Peyer's patch (tissue), 4 donors: ENCODE results near the gene SKAP2. TPM values are rescaled to one million over a fixed set of nuclear protein-coding genes. Genes with fewer than 3 reads are reported as not detected.
"Not testable (repeated sequence)": the region's sequence is repeated elsewhere in the genome, so short reads cannot be mapped to it uniquely, and the experiment has no call there.

Experiments
- DNase-seq, 3 donors: peaks; one replicate each; pipeline ENCODE4 v3.0.0-alpha.2; 2017 to 2019
- H3K27ac ChIP-seq, 4 donors: fragments of 200-600 bp; sonication (generic); one replicate each; pipeline ENCODE4 v1.5.1; 2016 to 2019
- H3K27me3 ChIP-seq, 2 donors: fragments of 200-600 bp; sonication (generic); one replicate each; pipeline ENCODE4 v1.5.1; 2019
- H3K36me3 ChIP-seq, 3 donors: fragments of 200-600 bp; sonication (generic); one replicate each; pipeline ENCODE4 v1.5.1; 2016 to 2019
- H3K4me1 ChIP-seq, 4 donors: fragments of 200-600 bp; sonication (generic); one replicate each; pipeline ENCODE4 v1.5.1; 2016 to 2019
- H3K4me3 ChIP-seq, 4 donors: fragments of 200-600 bp; sonication (generic); 1 replicate in 3 of 4; 2 replicates in 1 of 4; pipeline ENCODE4 v1.5.1; 2016 to 2019; ENCODE audit warnings: mild to moderate bottlenecking in 1 of 4
- H3K9me3 ChIP-seq, 4 donors: fragments of 200-600 bp; sonication (generic); one replicate each; pipeline ENCODE4 v1.5.1; 2016 to 2019; ENCODE audit warnings: mild to moderate bottlenecking in 1 of 4
- CTCF ChIP-seq, 6 experiments: fragments of 450-650 bp in 4 of 6; fragments of 200-600 bp in 2 of 6; sonication (generic) in 1 of 6; IDR thresholded peaks; one replicate each; pipeline ENCODE4 v1.5.1; 2017 to 2019; ENCODE audit warnings: antibody characterized with exemption in 6 of 6, mild to moderate bottlenecking in 3 of 6, moderate library complexity in 1 of 6
- POLR2A ChIP-seq, 2 donors: fragments of 450-650 bp; IDR thresholded peaks; one replicate each; pipeline ENCODE4 v1.5.1; 2017; ENCODE audit warnings: antibody characterized with exemption in 2 of 2, mild to moderate bottlenecking in 2 of 2, moderate library complexity in 2 of 2
- total RNA-seq, 4 donors: library from RNA; depleted of rRNA; stranded (reverse); fragments of >200 nt; gene quantifications; one replicate each; pipeline ENCODE4 v1.1.0, GENCODE V29; 2016

The SKAP2 gene
- total RNA-seq, 4 donors from 2014 or later, result 32.2 to 101 (median 37.9) TPM

- TF ChIP-seq POLR2A (IDR thresholded peaks at IDR 0.05) (no peak), CTCF (IDR thresholded peaks at IDR 0.05) (peak in 5 of 6 experiments; percentile 39 to 73 (median 67))
Observed at GRCh38 chr7:26853788-26854393, 10.5 kb downstream of the SKAP2 start.

DNA sequence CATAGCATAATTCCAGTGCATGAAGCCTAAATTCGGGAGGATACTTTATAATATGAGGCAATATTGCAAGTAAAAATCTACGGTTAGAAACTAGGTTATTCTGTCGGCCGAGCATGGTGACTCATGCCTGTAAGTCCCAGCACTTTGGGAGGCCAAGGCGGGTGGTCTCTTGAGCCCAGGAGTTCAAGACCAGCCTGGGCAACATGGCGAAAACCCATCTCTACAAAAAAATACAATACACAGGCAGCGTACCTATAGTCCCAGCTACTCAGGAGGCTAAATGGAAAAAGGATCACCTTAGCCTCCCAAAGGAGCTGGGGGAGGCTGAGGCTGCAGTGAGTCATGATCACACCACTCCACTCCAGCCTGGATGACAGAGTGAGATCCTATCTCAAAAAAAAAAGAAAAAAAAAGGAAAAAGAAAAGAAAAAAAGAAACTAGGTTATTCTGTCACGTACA lies 14.2 kb downstream of the SKAP2 start:
- H3K9me3 ChIP-seq, result no peaks in the 10 kb centered on the region
- no peak overlapping the region for H3K27ac ChIP-seq
- TF ChIP-seq CTCF (IDR thresholded peaks at IDR 0.05) (no peak), POLR2A (IDR thresholded peaks at IDR 0.05) (no peak)
- H3K36me3 ChIP-seq, result peaks cover 0 to 3% (median 0%) of the 10 kb centered on the region in 3 donors
- no peak overlapping the region for H3K4me3 ChIP-seq
- no peak for DNase-seq
- peaks cover 0 to 3% (median 0%) of the 10 kb centered on the region in 4 donors for H3K4me1 ChIP-seq
- no peaks in the 10 kb centered on the region for H3K27me3 ChIP-seq

More at GRCh38 chr7:26853788-26854393, 10.5 kb downstream of the SKAP2 start:
- no peak for DNase-seq
- Histone ChIP-seq H3K9me3 (no peaks in the 10 kb centered on the region), H3K36me3 (no peaks in the 10 kb centered on the region), H3K27me3 (no peaks in the 10 kb centered on the region), H3K27ac (no peak overlapping the region), H3K4me1 (peaks cover 0 to 12% (median 3%) of the 10 kb centered on the region in 4 donors), H3K4me3 (no peak overlapping the region)

DNA sequence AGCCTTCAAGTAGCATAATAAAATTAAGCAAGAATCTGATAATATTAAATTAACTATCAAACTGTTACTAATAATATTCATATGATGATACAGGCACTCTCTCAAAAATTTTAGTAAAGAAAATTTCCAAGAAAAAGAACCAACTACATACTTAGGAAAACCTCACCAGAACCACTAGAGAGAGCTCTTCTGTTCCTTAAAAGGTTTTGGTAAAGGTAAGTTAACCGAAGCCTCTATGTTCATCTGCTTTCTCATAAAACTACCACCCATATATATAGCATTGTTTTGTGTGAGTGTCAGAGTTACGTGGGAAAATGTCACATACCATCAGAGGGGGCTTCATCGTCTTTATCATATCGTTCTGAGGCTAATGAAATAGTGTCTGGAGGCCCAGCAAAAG lies 20.7 kb downstream of the SKAP2 start:
- Histone ChIP-seq H3K27me3 (no peaks in the 10 kb centered on the region), H3K4me3 (no peak overlapping the region), H3K4me1 (no peaks in the 10 kb centered on the region), H3K27ac (no peak overlapping the region), H3K9me3 (no peaks in the 10 kb centered on the region), H3K36me3 (peaks cover 0 to 8% (median 0%) of the 10 kb centered on the region in 3 donors)
- no peak for DNase-seq
- TF ChIP-seq POLR2A (IDR thresholded peaks at IDR 0.05), result no peak
- no peak for TF ChIP-seq CTCF (IDR thresholded peaks at IDR 0.05)

DNA sequence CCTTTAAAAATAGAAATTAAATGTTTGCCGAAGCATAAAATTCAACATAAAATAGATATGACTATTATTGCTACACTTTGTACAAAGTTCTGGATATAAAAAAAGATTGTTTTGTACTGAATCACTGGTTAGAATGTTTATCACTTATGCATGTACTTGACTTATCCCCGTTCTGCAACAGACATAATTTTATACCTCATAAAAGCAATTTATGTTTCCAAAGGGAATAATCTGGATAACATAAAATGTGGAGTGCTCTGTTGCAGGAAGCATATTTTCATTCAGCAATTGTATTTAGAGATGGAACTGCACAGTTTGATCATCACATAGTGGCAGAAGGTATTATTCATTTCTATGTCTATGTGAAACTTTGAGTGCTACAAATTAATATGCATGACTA lies 21.5 kb downstream of the SKAP2 start:
- Histone ChIP-seq H3K4me3 (no peak overlapping the region), H3K4me1 (no peaks in the 10 kb centered on the region), H3K27ac (no peak overlapping the region), H3K27me3 (no peaks in the 10 kb centered on the region), H3K9me3 (no peaks in the 10 kb centered on the region), H3K36me3 (peaks cover 0 to 8% (median 0%) of the 10 kb centered on the region in 3 donors)
- DNase-seq, result no peak
- no peak for TF ChIP-seq CTCF (IDR thresholded peaks at IDR 0.05)
- no peak for TF ChIP-seq POLR2A (IDR thresholded peaks at IDR 0.05)

GRCh38 chr7:26841003-26841739 lies 23.2 kb downstream of the SKAP2 start:
- H3K4me3 ChIP-seq, result no peak overlapping the region
- no peak for DNase-seq
- no peak overlapping the region for H3K27ac ChIP-seq
- TF ChIP-seq CTCF (IDR thresholded peaks at IDR 0.05), result no peak
- no peak for TF ChIP-seq POLR2A (IDR thresholded peaks at IDR 0.05)
- peaks cover 0 to 3% (median 0%) of the 10 kb centered on the region in 4 donors for H3K9me3 ChIP-seq
- H3K27me3 ChIP-seq, result no peaks in the 10 kb centered on the region
- no peaks in the 10 kb centered on the region for H3K4me1 ChIP-seq
- peaks cover 0 to 8% (median 0%) of the 10 kb centered on the region in 3 donors for H3K36me3 ChIP-seq

DNA sequence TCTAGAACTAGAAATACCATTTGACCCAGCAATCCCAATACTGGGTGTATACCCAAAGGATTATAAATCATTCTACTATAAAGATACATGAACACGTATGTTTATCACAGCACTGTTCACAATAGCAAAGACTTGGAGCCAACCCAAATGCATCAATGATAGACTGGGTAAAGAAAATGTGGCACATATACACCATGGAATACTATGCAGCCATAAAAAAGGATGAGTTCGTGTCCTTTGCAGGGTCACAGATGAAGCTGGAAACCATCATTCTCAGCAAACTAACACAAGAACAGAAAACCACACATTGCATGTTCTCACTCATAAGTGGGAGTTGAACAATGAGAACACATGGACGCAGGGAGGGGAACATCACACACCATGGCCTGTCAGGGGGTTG lies 27.6 kb downstream of the SKAP2 start:
- not testable (repeated sequence) for H3K4me3 ChIP-seq, H3K9me3 ChIP-seq, H3K36me3 ChIP-seq, DNase-seq, H3K4me1 ChIP-seq, H3K27me3 ChIP-seq, H3K27ac ChIP-seq
